HG03280 (cell line): Measurements from ENCODE around the gene DLL3.

Experiments
- ATAC-seq: cut with Tn5 transposase; IDR thresholded peaks from one replicate; pipeline ENCODE4 v1.9.1; 2021; ENCODE audit warnings: mild to moderate bottlenecking, moderate library complexity; ENCODE audit not compliant: unreplicated experiment

The DLL3 gene

DNA sequence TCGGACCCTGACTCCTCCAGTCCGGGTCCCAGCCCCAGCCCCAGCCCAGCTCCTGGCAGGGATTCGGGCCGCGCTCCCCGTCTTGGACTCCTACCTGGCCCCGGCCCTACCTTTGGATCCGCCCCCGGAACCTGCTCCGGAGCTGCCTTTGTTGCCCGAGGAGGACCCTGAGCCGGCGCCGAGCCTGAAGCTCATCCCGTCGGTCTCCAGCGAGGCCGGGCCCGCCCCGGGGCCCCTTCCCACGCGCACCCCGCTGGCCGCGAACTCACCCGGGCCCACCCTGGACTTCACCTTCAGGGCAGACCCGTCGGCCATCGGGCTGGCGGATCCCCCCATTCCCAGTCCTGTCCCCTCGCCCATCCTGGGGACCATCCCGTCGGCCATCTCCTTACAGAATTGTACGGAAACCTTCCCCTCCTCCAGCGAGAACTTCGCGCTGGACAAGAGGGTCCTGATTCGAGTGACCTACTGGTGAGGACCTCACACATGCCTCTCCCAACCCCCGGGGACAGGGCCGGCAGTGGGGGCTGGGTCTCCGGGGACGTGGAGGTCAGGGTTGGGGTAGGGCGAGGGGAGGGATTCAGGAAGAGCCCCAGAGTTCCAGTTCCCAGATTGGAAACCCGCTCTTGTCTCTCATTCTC lies 16.9 kb downstream of the DLL3 start:
- no peak for ATAC-seq

DNA sequence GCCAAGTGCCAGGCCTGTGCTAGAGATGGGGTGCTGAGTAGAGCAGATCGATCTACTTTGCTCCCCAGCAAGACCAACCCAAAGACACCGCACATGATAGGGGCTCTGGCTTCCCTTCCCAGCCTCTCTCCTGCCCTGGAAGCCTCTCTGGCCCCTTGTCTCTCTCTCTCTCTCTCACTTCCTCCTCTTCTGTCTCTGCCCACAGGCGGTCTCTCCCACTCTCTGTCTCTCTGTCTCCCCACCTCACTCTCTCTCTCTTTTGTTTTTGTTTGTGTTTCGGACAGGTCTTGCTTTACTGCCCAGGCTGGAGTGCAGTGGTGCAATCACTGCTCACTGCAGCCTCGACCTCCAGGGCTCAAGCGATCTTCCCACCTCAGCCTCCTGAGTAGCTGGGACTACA lies 17.5 kb downstream of the DLL3 start:
- no peak for ATAC-seq

GRCh38 chr19:39517432-39517831 lies 18.7 kb downstream of the DLL3 start:
- ATAC-seq: no peak

GRCh38 chr19:39518458-39518857 lies 19.7 kb downstream of the DLL3 start:
- ATAC-seq: no peak

DNA sequence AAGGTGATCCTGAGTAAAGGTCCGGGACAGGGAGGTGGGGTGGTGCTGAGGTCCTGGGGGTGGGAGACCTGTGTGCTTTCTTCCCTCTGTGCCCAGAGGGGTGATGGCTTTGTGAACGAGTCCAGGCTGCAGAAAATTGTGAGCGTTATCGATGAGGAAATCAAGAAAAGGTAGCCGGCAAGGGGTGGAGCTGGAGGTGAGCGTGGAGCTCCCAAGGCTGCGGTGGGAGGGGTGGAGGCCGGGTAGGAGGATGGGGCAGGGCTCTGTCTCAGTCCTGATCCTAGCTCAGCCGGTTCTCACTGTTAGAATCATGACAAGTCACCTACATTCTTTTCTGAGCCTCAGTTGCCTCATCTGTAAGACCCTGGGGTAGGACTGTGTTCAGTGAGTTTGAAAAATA lies 20.2 kb downstream of the DLL3 start:
- ATAC-seq: no peak

DNA sequence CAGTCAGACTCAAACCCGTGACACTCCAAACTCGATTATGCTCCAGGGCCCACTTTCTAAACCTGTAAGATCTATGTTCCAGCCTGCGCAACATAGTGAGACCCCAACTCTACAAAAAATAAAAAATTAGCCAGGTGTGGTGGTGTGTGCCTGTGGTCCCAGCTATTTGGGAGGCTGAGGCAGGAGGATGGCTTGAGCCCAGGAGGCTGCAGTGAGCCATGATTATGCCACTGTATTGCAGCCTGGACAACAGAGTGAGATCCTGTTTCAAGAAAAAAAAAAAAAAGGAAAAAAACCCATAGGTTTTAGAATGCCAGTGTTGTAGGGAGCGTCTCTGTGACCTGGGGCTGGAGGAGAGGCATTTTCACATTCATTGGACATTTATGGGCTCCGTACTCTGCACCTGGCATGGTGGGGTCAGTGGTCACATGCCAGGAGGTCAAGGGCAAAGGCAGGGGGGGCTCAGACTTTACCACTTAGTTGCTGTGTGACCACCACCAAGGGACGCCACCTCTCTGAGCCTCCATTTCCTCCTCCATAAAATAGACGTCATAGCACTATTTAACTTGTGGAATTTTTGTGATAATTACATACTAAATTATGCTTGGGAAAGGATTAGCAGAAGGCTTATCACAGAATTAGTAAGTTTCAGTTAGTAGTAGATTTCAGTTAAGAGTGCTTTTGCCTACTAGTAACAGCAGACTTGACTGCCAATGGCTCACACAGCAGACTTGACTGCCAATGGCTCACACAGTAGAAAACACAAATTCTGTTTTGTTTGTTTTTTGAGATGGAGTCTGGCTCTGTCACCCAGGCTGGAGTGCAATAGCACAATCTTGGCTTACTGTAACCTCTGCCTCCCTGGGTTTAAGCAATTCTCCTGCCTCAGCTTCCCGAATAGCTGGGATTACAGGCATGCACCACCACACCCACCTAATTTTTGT lies 22.1 kb downstream of the DLL3 start:
- no peak for ATAC-seq

DNA sequence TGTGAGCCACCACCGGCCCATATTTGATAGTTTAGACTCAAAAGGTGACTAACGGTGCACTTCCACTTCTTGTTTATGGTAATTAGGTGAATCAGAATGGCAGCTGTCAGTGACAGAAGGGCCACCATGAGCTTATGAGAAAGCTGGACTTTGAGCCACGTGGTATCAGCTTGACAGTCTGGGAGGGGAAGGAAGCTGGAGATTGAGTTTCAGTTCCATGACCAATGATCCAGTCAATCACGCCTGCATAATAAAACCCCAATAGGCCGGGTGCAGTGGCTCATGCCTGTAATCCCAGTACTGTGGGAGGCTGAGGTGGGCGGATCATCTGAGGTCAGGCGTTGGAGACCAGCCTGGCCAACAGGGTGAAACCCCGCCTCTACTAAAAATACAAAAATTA lies 25.7 kb downstream of the DLL3 start:
- no peak for ATAC-seq

DNA sequence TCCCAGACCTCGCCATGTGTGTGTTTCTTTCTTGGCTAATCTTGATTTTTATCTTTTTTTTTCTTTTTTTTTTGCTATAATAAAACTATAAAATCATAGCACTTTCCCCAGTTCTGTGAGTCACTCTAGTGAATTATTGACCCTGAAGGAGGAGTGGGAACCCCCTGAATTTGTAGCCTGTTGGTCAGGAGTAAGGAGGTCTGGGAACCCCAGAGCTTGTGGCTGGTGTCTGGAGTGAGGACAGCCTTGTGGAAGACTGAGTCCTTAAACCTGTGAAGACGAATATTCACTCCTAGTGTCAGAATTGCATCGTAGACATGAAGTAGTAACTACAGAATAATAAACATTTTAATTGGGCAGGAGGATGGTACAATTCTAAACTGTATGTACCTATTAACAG lies 26.5 kb downstream of the DLL3 start:
- ATAC-seq: no peak

DNA sequence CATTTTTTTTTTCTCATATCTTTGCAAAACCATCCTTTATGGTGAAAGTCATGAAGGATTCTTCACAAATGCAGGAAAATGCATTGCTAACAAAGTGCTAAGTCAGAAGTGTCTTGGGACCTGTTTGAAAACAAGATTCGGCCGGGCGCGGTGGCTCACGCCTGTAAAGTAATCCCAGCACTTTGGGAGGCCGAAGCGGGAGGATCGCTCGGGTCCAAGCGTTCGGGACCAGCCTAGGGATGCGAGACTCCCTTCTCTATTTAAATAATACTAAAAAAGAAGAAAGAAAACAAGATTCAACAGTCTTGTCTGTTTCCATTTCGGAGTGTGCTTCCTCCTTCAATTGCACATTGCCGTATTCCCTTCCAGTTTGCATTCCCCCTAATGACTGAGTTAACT lies 33.1 kb downstream of the DLL3 start:
- no peak for ATAC-seq

DNA sequence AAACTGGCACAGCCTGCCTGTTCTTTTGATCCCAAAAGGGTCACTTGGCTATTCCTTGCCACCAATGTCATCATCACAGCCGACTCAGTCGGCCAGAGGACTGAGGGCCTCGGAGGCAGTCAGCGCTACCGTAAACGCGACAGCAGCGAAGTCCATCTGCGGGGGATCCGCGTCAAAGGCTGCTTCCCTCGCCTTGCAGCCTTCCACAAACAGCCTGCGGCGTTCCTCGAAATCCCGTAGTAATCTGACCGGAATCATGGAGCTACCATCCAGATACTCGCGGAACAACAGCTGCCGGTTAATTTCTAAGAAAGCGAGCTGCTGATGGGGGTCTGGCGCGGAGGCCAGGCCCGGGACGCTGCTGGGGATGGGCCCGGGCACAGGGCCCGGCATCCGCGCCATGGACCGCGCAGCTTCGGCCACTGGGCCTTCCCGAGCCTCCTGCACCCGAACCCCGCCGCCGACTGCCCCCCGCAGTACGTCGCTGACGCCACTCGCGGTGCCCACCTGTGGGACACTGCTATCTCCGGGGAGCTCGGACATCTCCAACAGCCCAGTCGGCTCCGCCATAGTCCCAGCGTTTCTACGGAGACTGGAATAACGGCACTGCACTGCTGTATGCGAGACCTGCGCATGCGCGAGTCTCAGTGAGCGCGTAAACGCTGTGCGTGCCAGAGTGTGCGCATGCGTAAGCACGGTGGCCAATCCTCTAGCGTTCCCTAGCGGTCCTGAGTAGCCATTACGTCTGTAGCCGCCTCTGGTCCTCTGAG lies 33.7 kb downstream of the DLL3 start, which contains the start of gene EID2B:
Gene EID2B (minus strand): TSS at position 620 of the 770 bp plus-strand sequence. CDS start 50 bp downstream, at position 570.
- ATAC-seq: peak; percentile 92

GRCh38 chr19:39533003-39533512 lies 34.3 kb downstream of the DLL3 start:
- ATAC-seq: peak; percentile 8

- no peak for ATAC-seq
These were observed 35.0 kb downstream of the DLL3 start for GRCh38 chr19:39533791-39534190.

GRCh38 chr19:39539165-39539517 lies 40.4 kb downstream of the DLL3 start:
- ATAC-seq: no peak

DNA sequence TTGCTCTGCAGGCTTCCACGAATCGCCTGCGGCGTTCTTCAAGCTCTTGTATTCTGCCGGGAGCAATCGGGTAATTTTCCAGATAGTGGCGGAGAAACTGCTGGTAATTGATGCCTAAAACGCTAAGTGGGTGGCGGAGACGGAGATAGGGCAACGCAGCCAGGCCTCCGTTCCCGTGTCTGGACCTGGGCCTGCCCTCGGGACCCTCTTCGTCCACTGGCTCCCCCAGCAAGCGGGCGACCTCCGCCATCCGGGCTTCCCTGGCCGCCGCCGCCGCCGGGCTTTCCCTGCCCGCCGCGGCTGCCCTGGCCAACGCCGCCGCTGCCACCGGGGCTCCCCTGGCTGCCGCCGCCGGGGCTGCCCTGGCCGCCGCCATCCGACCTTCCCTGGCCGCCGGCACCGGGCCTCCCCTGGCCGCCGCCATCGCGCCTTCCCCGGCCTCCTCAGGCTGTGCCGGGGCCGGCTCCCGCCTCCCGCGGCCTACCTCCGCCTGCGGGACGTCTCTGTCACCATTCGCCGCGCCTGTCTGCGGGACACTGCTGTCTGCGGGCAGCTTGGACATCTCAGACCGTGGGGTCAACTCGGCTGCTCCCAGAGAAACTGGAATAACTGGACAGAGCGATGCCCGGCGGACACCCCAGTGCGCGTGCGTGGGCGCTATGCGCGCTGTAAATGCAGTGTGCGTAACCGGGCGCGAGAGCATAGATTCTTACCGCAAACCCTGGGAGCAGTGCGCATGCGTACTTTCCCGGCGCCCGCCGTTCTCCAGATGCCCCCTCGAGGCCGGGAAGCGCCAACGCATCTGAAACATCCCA lies 41.0 kb downstream of the DLL3 start, which contains the start of gene EID2:
Gene EID2 (minus strand): TSS at position 644 of the 815 bp plus-strand sequence. CDS start 82 bp downstream, at position 562.
- ATAC-seq: peak; percentile 90

- no peak for ATAC-seq
These were observed 41.6 kb downstream of the DLL3 start for GRCh38 chr19:39540333-39540673.

DNA sequence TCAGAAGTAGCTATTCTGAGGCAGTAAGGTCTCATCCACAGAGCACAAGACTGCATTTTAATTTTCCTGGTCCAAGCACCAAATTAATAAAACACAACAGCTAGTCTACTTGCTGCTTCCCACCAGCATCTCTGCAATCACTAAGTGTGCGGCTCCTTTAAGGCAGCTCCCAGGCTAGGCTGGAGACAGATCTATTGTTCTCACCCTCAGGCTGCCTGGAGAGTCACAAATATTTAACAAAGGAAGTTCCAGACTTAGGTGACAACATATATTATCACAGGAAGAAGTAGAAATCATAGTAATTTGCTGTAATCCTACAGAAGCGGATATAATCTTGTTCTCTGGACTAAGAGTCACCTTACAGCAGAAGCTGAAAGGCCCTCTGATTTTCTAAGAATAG lies 43.5 kb downstream of the DLL3 start:
- no peak for ATAC-seq

- ATAC-seq: no peak
These were observed 44.7 kb downstream of the DLL3 start for GRCh38 chr19:39543477-39543857.

- ATAC-seq: no peak
These were observed 45.6 kb downstream of the DLL3 start for GRCh38 chr19:39544226-39544903.

DNA sequence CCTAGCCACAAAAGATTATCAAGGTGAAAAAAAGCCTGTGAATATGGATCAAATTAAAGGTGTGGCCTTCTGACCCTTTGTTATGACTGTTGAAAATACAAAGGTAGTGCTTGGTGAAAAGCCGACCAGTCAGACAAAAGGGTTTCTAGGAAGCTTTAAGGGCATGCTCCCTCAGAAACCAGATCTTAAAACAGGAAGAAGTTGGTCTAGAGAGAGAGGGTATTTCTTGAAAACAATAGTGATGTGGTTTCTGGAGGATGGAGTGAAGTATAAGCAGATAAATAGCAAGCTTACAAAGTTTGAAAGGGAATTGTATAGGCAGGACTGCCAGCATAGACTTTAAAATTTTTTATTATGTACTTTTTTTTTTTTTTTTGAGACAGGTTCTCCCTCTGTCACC lies 46.2 kb downstream of the DLL3 start:
- no peak for ATAC-seq

- no peak for ATAC-seq
These were observed 47.9 kb downstream of the DLL3 start for GRCh38 chr19:39546599-39546998.
